Neuronal stem cell (in vitro differentiated cells): ENCODE data around the gene ASPDH.

Experiments used
- DNase-seq: peaks from one replicate; pipeline ENCODE4 v3.0.0-alpha.2; 2013; ENCODE audit warnings: low spot score
- H2AFZ ChIP-seq: one replicate; pipeline ENCODE4 v1.6.1; 2013; ENCODE audit warnings: mild to moderate bottlenecking, low read length, inconsistent platforms
- H2AK5ac ChIP-seq: 2 replicates; pipeline ENCODE4 v1.6.1; 2013; ENCODE audit warnings: low read depth, mild to moderate bottlenecking, inconsistent platforms, low read length, moderate library complexity, mixed read lengths
- H2BK120ac ChIP-seq: 2 replicates; pipeline ENCODE4 v1.6.1; 2013; ENCODE audit warnings: low read depth, mild to moderate bottlenecking, inconsistent platforms, low read length, moderate library complexity, mixed read lengths
- H2BK12ac ChIP-seq: one replicate; pipeline ENCODE4 v1.6.1; 2013; ENCODE audit warnings: low read length, inconsistent platforms
- H2BK15ac ChIP-seq: 2 replicates; pipeline ENCODE4 v1.6.1; 2013; ENCODE audit warnings: mild to moderate bottlenecking, low read length, inconsistent platforms, mixed read lengths
- H2BK5ac ChIP-seq: one replicate; pipeline ENCODE4 v1.6.1; 2013; ENCODE audit warnings: inconsistent platforms, mild to moderate bottlenecking, low read length, moderate library complexity
- H3K14ac ChIP-seq: one replicate; pipeline ENCODE4 v1.6.1; 2013; ENCODE audit warnings: low read length, inconsistent platforms
- H3K18ac ChIP-seq: 2 replicates; pipeline ENCODE4 v1.6.1; 2013; ENCODE audit warnings: low read length, inconsistent platforms
- H3K23ac ChIP-seq: 2 replicates; pipeline ENCODE4 v1.6.1; 2013; ENCODE audit warnings: low read depth, mild to moderate bottlenecking, mixed read lengths, low read length, inconsistent platforms; ENCODE audit not compliant: poor library complexity
- H3K27ac ChIP-seq: replicated peaks from 3 replicates; pipeline ENCODE4 v1.5.1; 2013; ENCODE audit warnings: low read length, inconsistent platforms
- H3K27me3 ChIP-seq, 3 experiments: 2 replicates each; pipeline ENCODE4 v1.6.1; 2013; ENCODE audit warnings: low read length in 3 of 3, mild to moderate bottlenecking in 2 of 3, inconsistent platforms in 1 of 3, low read depth in 1 of 3, mixed read lengths in 1 of 3, moderate library complexity in 1 of 3; ENCODE audit not compliant: control insufficient read depth in 3 of 3, insufficient read depth in 3 of 3
- H3K36me3 ChIP-seq, 2 donors: replicated peaks in 1 of 2; 2 replicates each; pipeline ENCODE4 v1.6.1; 2013; ENCODE audit warnings: low read length in 2 of 2; ENCODE audit not compliant: control insufficient read depth in 2 of 2, insufficient read depth in 2 of 2
- H3K4ac ChIP-seq: 2 replicates; pipeline ENCODE4 v1.6.1; 2013; ENCODE audit warnings: inconsistent platforms, mild to moderate bottlenecking, low read length, moderate library complexity
- H3K4me1 ChIP-seq, 2 donors: 1 replicate in 1 of 2; 2 replicates in 1 of 2; pipeline ENCODE4 v1.6.1; 2013; ENCODE audit warnings: low read length in 2 of 2, low read depth in 1 of 2; ENCODE audit not compliant: control insufficient read depth in 2 of 2, insufficient read depth in 1 of 2
- H3K4me2 ChIP-seq: one replicate; pipeline ENCODE4 v1.6.1; 2013; ENCODE audit warnings: mild to moderate bottlenecking, low read length, inconsistent platforms; ENCODE audit not compliant: insufficient read depth, poor library complexity, severe bottlenecking
- H3K4me3 ChIP-seq, 2 donors: 2 replicates each; pipeline ENCODE4 v1.5.1; 2013; ENCODE audit warnings: low read length in 2 of 2, mild to moderate bottlenecking in 2 of 2, inconsistent platforms in 1 of 2, moderate library complexity in 1 of 2
- H3K79me1 ChIP-seq: one replicate; pipeline ENCODE4 v1.6.1; 2013; ENCODE audit warnings: low read depth, mild to moderate bottlenecking, inconsistent platforms, low read length, moderate library complexity
- H3K9ac ChIP-seq: one replicate; pipeline ENCODE4 v1.6.1; 2013; ENCODE audit warnings: mild to moderate bottlenecking, low read depth, low read length, inconsistent platforms; ENCODE audit not compliant: poor library complexity
- H3K9me3 ChIP-seq, 2 donors: replicated peaks in 1 of 2; 2 replicates each; pipeline versions ENCODE3 to v1.6.1; 2013; ENCODE audit warnings: low read length in 2 of 2, mild to moderate bottlenecking in 2 of 2, inconsistent platforms in 1 of 2, low read depth in 1 of 2, mixed read lengths in 1 of 2, moderate library complexity in 1 of 2; ENCODE audit not compliant: control insufficient read depth in 2 of 2, insufficient read depth in 1 of 2
- H4K8ac ChIP-seq: one replicate; pipeline ENCODE4 v1.6.1; 2013; ENCODE audit warnings: low read depth, mild to moderate bottlenecking, inconsistent platforms, low read length, moderate library complexity
- H4K91ac ChIP-seq: one replicate; pipeline ENCODE4 v1.6.1; 2013; ENCODE audit warnings: low read length, low read depth, mild to moderate bottlenecking, inconsistent platforms; ENCODE audit not compliant: poor library complexity
- WGBS, 2 donors: extraction: QIAGEN DNeasy Blood & Tissue Kit; methylation state at CpG; one replicate each; pipeline ENCODE4 v1.1.7; 2013; ENCODE audit warnings: missing lambda C conversion rate in 2 of 2, mixed read lengths in 1 of 2; ENCODE audit not compliant: insufficient read length in 2 of 2, insufficient replicate concordance in 1 of 2; ENCODE audit errors: extremely low coverage in 2 of 2; 5-methylcytosine and 5-hydroxymethylcytosine counted together

The ASPDH gene

GRCh38 chr19:50520822-50521465 lies 7.2 kb upstream of the ASPDH start:
- Histone ChIP-seq H4K91ac (no peak overlapping the region), H3K18ac (no peak overlapping the region), H3K36me3 (peaks cover 35 to 46% of the 10 kb centered on the region in 2 donors), H3K9ac (no peak overlapping the region), H4K8ac (no peak overlapping the region), H2AK5ac (no peak overlapping the region), H3K9me3 (peaks cover 0 to 9% of the 10 kb centered on the region in 2 donors), H3K4me3 (no peak overlapping the region), H3K4me2 (no peak overlapping the region), H3K79me1 (peaks cover 20% of the 10 kb centered on the region), H2BK12ac (no peak overlapping the region), H3K23ac (no peak overlapping the region), H2BK15ac (no peak overlapping the region), H3K4me1 (no peaks in the 10 kb centered on the region), H2BK5ac (no peak overlapping the region), H2AFZ (no peak overlapping the region), H3K27ac (no peak overlapping the region), H3K27me3 (no peaks in the 10 kb centered on the region), H3K14ac (no peak overlapping the region), H2BK120ac (no peak overlapping the region), H3K4ac (no peak overlapping the region)
- DNase-seq, result no peak
- WGBS, 2 donors, result no CpG with 5 or more reads among the region's 17 CpGs

GRCh38 chr19:50519006-50519575 lies 5.4 kb upstream of the ASPDH start:
- H2AK5ac ChIP-seq, result no peak overlapping the region
- H3K27me3 ChIP-seq, result no peaks in the 10 kb centered on the region
- H3K79me1 ChIP-seq, result peaks cover 20% of the 10 kb centered on the region
- peaks cover 6 to 8% of the 10 kb centered on the region in 2 donors for H3K4me1 ChIP-seq
- peak overlapping the region; percentile 38 for H3K18ac ChIP-seq
- no peak overlapping the region for H2BK15ac ChIP-seq
- H2AFZ ChIP-seq, result no peak overlapping the region
- no peak overlapping the region for H3K9ac ChIP-seq
- H3K4ac ChIP-seq, result no peak overlapping the region
- no peak overlapping the region for H4K91ac ChIP-seq
- no peak overlapping the region for H3K27ac ChIP-seq
- peaks cover 29 to 42% of the 10 kb centered on the region in 2 donors for H3K36me3 ChIP-seq
- H3K4me3 ChIP-seq, result peak overlapping the region in 1 of 2 donors; percentile 10
- H2BK12ac ChIP-seq, result no peak overlapping the region
- H2BK5ac ChIP-seq, result peak overlapping the region; percentile 75
- peaks cover 0 to 9% of the 10 kb centered on the region in 2 donors for H3K9me3 ChIP-seq
- no peak overlapping the region for H3K4me2 ChIP-seq
- H2BK120ac ChIP-seq, result no peak overlapping the region
- no peak for DNase-seq
- peak overlapping the region; percentile 44 for H3K23ac ChIP-seq
- no CpG with 5 or more reads among the region's 40 CpGs for WGBS, 2 donors
- H4K8ac ChIP-seq, result no peak overlapping the region
- no peak overlapping the region for H3K14ac ChIP-seq

- no peaks in the 10 kb centered on the region for H3K27me3 ChIP-seq
- H2BK12ac ChIP-seq, result no peak overlapping the region
- no peak overlapping the region for H3K9ac ChIP-seq
- H2AFZ ChIP-seq, result no peak overlapping the region
- no peak overlapping the region for H3K4me2 ChIP-seq
- H4K91ac ChIP-seq, result peak overlapping the region; percentile 22
- DNase-seq, result no peak
- H3K23ac ChIP-seq, result peak overlapping the region; percentile 44
- peaks cover 29 to 42% of the 10 kb centered on the region in 2 donors for H3K36me3 ChIP-seq
- peaks cover 20% of the 10 kb centered on the region for H3K79me1 ChIP-seq
- peak overlapping the region; percentile 89 for H4K8ac ChIP-seq
- peaks cover 0 to 9% of the 10 kb centered on the region in 2 donors for H3K9me3 ChIP-seq
- H3K4ac ChIP-seq, result no peak overlapping the region
- H2BK120ac ChIP-seq, result no peak overlapping the region
- H2AK5ac ChIP-seq, result no peak overlapping the region
- H3K18ac ChIP-seq, result peak overlapping the region; percentile 52
- H2BK5ac ChIP-seq, result peak overlapping the region; percentile 75
- H3K4me3 ChIP-seq, result peak overlapping the region in 1 of 2 donors; percentile 53
- WGBS, 2 donors, result no CpG with 5 or more reads among the region's 87 CpGs
- H2BK15ac ChIP-seq, result no peak overlapping the region
- peak overlapping the region; percentile 8 for H3K14ac ChIP-seq
- H3K4me1 ChIP-seq, result peaks cover 13 to 15% of the 10 kb centered on the region in 2 donors
- H3K27ac ChIP-seq, result no peak overlapping the region
Observed at GRCh38 chr19:50518091-50519005, 4.6 kb upstream of the ASPDH start.

DNA sequence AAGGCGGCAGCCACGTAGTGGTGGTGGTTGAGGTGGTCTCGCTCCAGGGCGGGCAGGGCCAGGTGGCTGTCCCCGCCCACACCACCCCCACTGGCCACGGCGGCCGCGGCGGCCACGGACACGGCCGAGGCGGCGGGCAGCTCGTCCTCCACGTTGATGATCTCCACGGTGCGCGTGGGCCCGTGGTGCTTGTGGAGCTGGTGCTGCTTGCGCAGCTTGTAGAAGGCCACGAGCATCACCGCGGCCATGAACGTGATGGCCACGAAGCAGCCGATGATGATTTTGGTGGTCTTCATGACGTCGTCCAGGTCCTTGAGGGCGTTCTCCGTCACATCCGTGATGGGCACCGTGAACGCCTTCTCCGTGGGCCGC lies 4.0 kb upstream of the ASPDH start:
- H2BK5ac ChIP-seq, result peak overlapping the region; percentile 75
- H3K79me1 ChIP-seq, result peaks cover 17% of the 10 kb centered on the region
- no CpG with 5 or more reads among the region's 37 CpGs for WGBS, 2 donors
- H3K27ac ChIP-seq, result no peak overlapping the region
- H3K4ac ChIP-seq, result no peak overlapping the region
- H2AK5ac ChIP-seq, result no peak overlapping the region
- no peak overlapping the region for H3K4me2 ChIP-seq
- peaks cover 0 to 9% of the 10 kb centered on the region in 2 donors for H3K9me3 ChIP-seq
- H3K36me3 ChIP-seq, result peaks cover 27 to 40% of the 10 kb centered on the region in 2 donors
- H3K23ac ChIP-seq, result no peak overlapping the region
- peak overlapping the region; percentile 50 for H3K9ac ChIP-seq
- peak overlapping the region; percentile 56 for H3K14ac ChIP-seq
- H4K8ac ChIP-seq, result peak overlapping the region; percentile 92
- H2BK120ac ChIP-seq, result no peak overlapping the region
- H2AFZ ChIP-seq, result no peak overlapping the region
- H2BK15ac ChIP-seq, result no peak overlapping the region
- H4K91ac ChIP-seq, result no peak overlapping the region
- no peak for DNase-seq
- no peak overlapping the region for H3K4me3 ChIP-seq
- H2BK12ac ChIP-seq, result peak overlapping the region; percentile 22
- H3K4me1 ChIP-seq, result peaks cover 17 to 19% of the 10 kb centered on the region in 2 donors
- H3K18ac ChIP-seq, result no peak overlapping the region
- H3K27me3 ChIP-seq, result no peaks in the 10 kb centered on the region
